Testis (tissue), 3 donors: ENCODE data around the gene ACBD6. TPM values are rescaled to one million over a fixed set of nuclear protein-coding genes. Genes with fewer than 3 reads are reported as not detected.

Source experiments
- DNase-seq: peaks from one replicate; pipeline ENCODE4 v3.0.0-alpha.2; 2019
- H3K27ac ChIP-seq, 2 donors: fragments of 200-600 bp; sonication (generic); one replicate each; pipeline ENCODE4 v1.5.1; 2019
- H3K27me3 ChIP-seq: fragments of 200-600 bp; sonication (generic); one replicate; pipeline ENCODE4 v1.5.1; 2019
- H3K36me3 ChIP-seq: fragments of 200-600 bp; sonication (generic); one replicate; pipeline ENCODE4 v1.5.1; 2017; ENCODE audit warnings: low read depth; ENCODE audit errors: missing control alignments
- H3K4me1 ChIP-seq: fragments of 200-600 bp; sonication (generic); one replicate; pipeline ENCODE4 v1.5.1; 2019
- H3K4me3 ChIP-seq, 2 donors: fragments of 200-600 bp; sonication (generic); one replicate each; pipeline ENCODE4 v1.5.1; 2017 to 2019
- H3K9me3 ChIP-seq: fragments of 200-600 bp; sonication (generic); one replicate; pipeline ENCODE4 v1.5.1; 2017
- POLR2A ChIP-seq: fragments of 450-650 bp; IDR thresholded peaks from one replicate; pipeline ENCODE4 v1.6.1; 2017; ENCODE audit warnings: antibody characterized with exemption, mild to moderate bottlenecking, moderate library complexity
- WGBS, 2 donors: methylation state at CpG; one replicate each; pipeline ENCODE4 v1.1.5; 2018; 5-methylcytosine and 5-hydroxymethylcytosine counted together
- intact Hi-C: fragments of 100-400 bp; cut with DNase I; formaldehyde crosslinking; loops from one replicate; pipeline ENCODE4 v1.15.1; 2023; ENCODE audit warnings: low total_unique reads
- polyA plus RNA-seq: library from polyadenylated mRNA; stranded (reverse); fragments of 350-450 nt; fragmentation: Illumina TruSeq; extraction: RNeasy Lipid Tissue Mini Kit (QIAGEN cat#74804); gene quantifications from one replicate; pipeline ENCODE4 v1.2.3, GENCODE V29; 2014; ENCODE audit warnings: low read depth, low replicate concordance; ENCODE audit not compliant: insufficient read depth
- total RNA-seq, 2 donors: library from RNA; depleted of rRNA; stranded (reverse); fragments of >200 nt; gene quantifications; one replicate each; pipeline ENCODE4 v1.2.3, GENCODE V29; 2016
- TF ChIP-seq, protein P1 (sequence below), 3 experiments: fragments of 450-650 bp in 2 of 3; fragments of 200-600 bp in 1 of 3; sonication (generic) in 1 of 3; IDR thresholded peaks; one replicate each; pipeline ENCODE4 v1.5.1; 2016 to 2019; ENCODE audit warnings: antibody characterized with exemption in 3 of 3, mild to moderate bottlenecking in 2 of 3, moderate library complexity in 1 of 3

ACBD6 gene
- total and polyA plus RNA-seq, 3 donors from 2014 or later: 61.9 to 102 (median 97.2) TPM

DNA sequence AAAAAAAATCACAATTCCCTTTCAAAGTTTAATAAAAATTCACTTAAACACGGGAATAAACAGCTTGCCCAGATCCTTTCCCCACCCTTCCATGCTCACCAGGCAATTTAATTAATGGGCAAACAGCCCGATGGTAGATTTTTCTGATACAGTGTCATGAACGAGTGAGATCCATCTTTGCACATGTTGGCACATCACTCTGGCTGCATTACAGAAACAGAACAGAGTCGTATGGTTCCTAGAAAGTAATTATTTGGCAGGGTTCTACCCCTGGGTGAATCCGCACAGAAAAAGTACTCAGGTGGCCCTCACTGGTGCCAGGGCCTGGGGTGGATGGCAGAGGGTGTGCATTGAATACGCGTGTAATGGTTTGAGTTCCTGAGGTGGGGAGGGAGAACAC is 31.8 kb upstream of the ACBD6 start:
- no peaks in the 10 kb centered on the region for H3K36me3 ChIP-seq
- intact Hi-C loops: loop anchor here (10.0 kb wide), 1 partner anchor 321 kb away; no protein-coding TSS in a partner anchor
- no peaks in the 10 kb centered on the region for H3K4me1 ChIP-seq
- no peak overlapping the region for H3K27ac ChIP-seq
- no peaks in the 10 kb centered on the region for H3K27me3 ChIP-seq
- H3K9me3 ChIP-seq: no peaks in the 10 kb centered on the region
- TF ChIP-seq, protein P1, sequence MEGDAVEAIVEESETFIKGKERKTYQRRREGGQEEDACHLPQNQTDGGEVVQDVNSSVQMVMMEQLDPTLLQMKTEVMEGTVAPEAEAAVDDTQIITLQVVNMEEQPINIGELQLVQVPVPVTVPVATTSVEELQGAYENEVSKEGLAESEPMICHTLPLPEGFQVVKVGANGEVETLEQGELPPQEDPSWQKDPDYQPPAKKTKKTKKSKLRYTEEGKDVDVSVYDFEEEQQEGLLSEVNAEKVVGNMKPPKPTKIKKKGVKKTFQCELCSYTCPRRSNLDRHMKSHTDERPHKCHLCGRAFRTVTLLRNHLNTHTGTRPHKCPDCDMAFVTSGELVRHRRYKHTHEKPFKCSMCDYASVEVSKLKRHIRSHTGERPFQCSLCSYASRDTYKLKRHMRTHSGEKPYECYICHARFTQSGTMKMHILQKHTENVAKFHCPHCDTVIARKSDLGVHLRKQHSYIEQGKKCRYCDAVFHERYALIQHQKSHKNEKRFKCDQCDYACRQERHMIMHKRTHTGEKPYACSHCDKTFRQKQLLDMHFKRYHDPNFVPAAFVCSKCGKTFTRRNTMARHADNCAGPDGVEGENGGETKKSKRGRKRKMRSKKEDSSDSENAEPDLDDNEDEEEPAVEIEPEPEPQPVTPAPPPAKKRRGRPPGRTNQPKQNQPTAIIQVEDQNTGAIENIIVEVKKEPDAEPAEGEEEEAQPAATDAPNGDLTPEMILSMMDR (IDR thresholded peaks at IDR 0.05): no peak
- TF ChIP-seq POLR2A: no peak
- H3K4me3 ChIP-seq: no peak overlapping the region
- WGBS, 2 donors: 80 to 82% methylated on average over 7 of the region's 7 CpGs
- no peak for DNase-seq

DNA sequence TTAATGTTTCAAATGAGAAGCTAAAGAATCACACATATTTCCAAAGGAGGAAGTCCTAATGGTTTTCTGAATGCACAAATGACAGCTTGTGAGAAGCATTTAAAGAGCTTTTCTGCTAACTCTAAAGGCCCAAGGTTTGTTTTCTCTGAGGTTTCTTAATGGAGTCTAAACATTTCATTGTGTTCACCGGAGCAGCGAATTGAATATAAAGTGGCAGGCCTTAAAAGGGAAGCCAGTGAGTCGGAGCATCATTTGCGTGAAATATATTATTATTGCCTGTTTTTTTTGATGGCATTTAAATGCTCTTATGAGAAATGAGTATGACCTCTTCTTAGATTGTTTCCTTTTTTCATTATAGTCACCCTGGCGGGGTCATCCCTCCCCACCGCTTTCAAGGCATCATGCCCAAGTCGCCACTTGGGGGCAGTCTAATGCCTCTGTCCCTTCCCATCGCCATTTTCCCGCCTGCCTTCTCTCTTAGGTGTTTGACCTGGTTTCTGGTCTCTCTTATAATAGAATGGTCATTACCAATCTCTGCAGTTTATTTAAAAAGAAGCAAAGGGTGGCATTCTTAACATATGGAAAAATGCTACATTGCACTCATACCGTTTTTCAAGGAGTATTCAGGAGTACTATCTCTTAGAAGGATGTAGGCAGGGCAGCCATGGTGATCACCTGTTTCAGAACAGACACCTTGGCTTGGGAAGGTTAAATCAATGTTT is 31.1 kb upstream of the ACBD6 start:
- DNase-seq: peak; percentile 87
- TF ChIP-seq, protein P1 (IDR thresholded peaks at IDR 0.05): peak; percentile 53 to 80 (median 68)
- TF ChIP-seq POLR2A: no peak
- H3K4me1 ChIP-seq: peaks cover 8% of the 10 kb centered on the region
- intact Hi-C loops: loop anchor here (10.0 kb wide), 1 partner anchor 321 kb away; no protein-coding TSS in a partner anchor
- no peak overlapping the region for H3K4me3 ChIP-seq
- H3K27ac ChIP-seq: no peak overlapping the region
- no peaks in the 10 kb centered on the region for H3K36me3 ChIP-seq
- no peaks in the 10 kb centered on the region for H3K9me3 ChIP-seq
- no peaks in the 10 kb centered on the region for H3K27me3 ChIP-seq
- 58 to 61% methylated on average over 10 of the region's 10 CpGs for WGBS, 2 donors

DNA sequence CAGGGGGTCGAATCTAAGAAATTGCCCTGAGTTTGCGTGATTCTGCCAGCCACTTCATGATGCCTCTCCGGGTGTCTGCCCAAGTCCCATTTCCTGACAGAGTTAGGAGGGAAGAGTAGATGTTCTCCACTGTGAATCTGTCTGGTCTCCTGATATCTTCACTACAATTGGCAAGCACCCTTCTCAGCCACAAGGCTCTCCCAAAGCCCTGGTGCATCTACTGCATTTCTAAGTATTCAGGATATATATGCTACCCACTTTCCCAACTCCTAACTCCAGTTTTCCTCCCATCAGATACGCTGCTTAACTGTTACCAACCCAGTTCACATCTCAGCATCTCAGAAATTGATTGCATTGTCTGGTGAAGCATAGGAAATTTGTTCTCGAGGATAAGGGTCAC is 30.5 kb upstream of the ACBD6 start:
- H3K36me3 ChIP-seq: no peaks in the 10 kb centered on the region
- 91 to 93% methylated on average over 5 of the region's 5 CpGs for WGBS, 2 donors
- no peak overlapping the region for H3K27ac ChIP-seq
- H3K9me3 ChIP-seq: no peaks in the 10 kb centered on the region
- H3K4me3 ChIP-seq: no peak overlapping the region
- intact Hi-C loops: loop anchor here (10.0 kb wide), 1 partner anchor 322 kb away; no protein-coding TSS in a partner anchor
- H3K4me1 ChIP-seq: peaks cover 13% of the 10 kb centered on the region
- H3K27me3 ChIP-seq: no peaks in the 10 kb centered on the region
- TF ChIP-seq, protein P1 (IDR thresholded peaks at IDR 0.05): no peak
- TF ChIP-seq POLR2A: no peak
- DNase-seq: no peak

DNA sequence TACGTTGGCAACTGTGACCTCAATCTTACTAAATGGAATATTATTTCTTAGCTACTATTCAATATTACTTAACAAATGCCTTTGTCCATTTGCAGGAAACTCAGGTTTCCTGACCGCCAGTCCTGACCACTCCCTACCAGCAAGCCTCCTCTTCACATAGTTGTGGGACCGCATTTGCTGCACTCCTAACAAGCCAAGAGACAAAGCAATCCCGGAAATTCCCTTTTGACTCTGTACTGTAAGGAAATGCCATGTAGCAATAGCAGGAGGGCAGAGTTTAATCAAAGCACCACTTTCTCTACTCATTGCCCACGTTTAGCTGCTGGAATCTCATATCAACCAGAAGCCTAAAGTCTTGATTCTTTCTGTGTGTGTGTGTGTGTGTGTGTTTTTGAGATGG is 28.1 kb upstream of the ACBD6 start:
- no peak overlapping the region for H3K4me3 ChIP-seq
- H3K36me3 ChIP-seq: no peaks in the 10 kb centered on the region
- peaks cover 19% of the 10 kb centered on the region for H3K4me1 ChIP-seq
- no peak overlapping the region for H3K27ac ChIP-seq
- DNase-seq: no peak
- 64 to 73% methylated on average over 5 of the region's 5 CpGs for WGBS, 2 donors
- TF ChIP-seq POLR2A: no peak
- TF ChIP-seq, protein P1 (IDR thresholded peaks at IDR 0.05): no peak
- intact Hi-C loops: loop anchor here (10.0 kb wide), 1 partner anchor 324 kb away; no protein-coding TSS in a partner anchor
- no peaks in the 10 kb centered on the region for H3K27me3 ChIP-seq
- no peaks in the 10 kb centered on the region for H3K9me3 ChIP-seq
